ENCODE measurements around the gene SH3BP5.
A peak's percentile ranks its signal among the peaks of the same experiment; 100 is the strongest.

SH3BP5 gene

GRCh38 chr3:15295506-15295905, 36.9 kb downstream of the SH3BP5 start:
- H3K27me3 ChIP-seq (ENCODE audit: control insufficient read depth in 1 of 2, insufficient read depth in 2 of 2, low read length in 2 of 2): no peaks in the 10 kb centered on the region
- no peaks in the 10 kb centered on the region for H3K9me3 ChIP-seq (ENCODE audit: low read length)
- peak overlapping the region; percentile 3 for H3K27ac ChIP-seq (ENCODE audit: low read depth, low read length)
- H3K9ac ChIP-seq (ENCODE audit: low read length): no peak overlapping the region
- H3K4me3 ChIP-seq (ENCODE audit: low read depth in 1 of 2, low read length in 2 of 2): no peak overlapping the region
- peaks cover 28% of the 10 kb centered on the region for H3K4me1 ChIP-seq (ENCODE audit: insufficient read depth, low read length)
- H3K36me3 ChIP-seq (ENCODE audit: insufficient read depth, low read length): no peaks in the 10 kb centered on the region

GRCh38 chr3:15294929-15295328, 37.5 kb downstream of the SH3BP5 start:
- H3K27ac ChIP-seq (ENCODE audit: low read depth, low read length): peak overlapping the region; percentile 3
- H3K36me3 ChIP-seq (ENCODE audit: insufficient read depth, low read length): no peaks in the 10 kb centered on the region
- no peak overlapping the region for H3K9ac ChIP-seq (ENCODE audit: low read length)
- no peaks in the 10 kb centered on the region for H3K27me3 ChIP-seq (ENCODE audit: control insufficient read depth in 1 of 2, insufficient read depth in 2 of 2, low read length in 2 of 2)
- H3K4me3 ChIP-seq (ENCODE audit: low read depth in 1 of 2, low read length in 2 of 2): no peak overlapping the region
- no peaks in the 10 kb centered on the region for H3K9me3 ChIP-seq (ENCODE audit: low read length)
- peaks cover 26% of the 10 kb centered on the region for H3K4me1 ChIP-seq (ENCODE audit: insufficient read depth, low read length)

DNA sequence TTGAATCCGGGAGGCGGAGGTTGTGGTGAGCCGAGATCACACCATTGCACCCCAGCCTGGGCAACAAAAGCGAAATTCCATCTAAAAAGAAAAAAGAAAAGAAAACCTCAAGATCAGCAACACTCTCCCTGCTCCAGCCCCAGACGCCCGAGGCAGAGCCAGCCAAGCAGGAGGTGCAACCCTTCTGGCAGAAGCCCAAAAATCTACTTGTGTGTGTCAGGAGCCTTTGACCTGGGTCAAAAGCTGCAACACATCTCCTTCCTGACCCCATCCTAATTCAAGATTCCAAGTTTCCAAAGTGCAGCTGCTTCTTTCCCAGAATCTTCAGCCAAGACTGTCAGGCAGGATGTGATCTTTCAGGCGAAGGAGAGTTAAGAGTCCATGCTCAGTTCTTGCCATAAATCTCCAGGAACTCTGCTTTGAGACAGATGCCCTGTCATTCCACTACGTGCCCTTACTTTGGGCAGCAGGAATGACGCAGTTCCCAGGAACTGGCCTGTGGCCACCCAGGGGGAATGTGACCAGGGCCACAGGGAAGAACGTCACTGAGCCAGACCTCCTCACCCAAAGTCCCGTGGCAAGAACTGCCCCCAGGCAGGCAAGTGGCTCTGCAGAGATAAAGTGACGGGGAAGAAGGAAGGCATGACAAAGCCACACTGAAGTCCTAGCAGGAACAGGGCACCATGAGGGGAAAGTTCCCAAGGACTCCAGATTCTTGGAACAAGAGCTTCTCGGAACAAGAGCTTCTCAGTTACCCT, 39.4 kb downstream of the SH3BP5 start:
- peak overlapping the region; percentile 24 for H3K27ac ChIP-seq (ENCODE audit: low read depth, low read length)

DNA sequence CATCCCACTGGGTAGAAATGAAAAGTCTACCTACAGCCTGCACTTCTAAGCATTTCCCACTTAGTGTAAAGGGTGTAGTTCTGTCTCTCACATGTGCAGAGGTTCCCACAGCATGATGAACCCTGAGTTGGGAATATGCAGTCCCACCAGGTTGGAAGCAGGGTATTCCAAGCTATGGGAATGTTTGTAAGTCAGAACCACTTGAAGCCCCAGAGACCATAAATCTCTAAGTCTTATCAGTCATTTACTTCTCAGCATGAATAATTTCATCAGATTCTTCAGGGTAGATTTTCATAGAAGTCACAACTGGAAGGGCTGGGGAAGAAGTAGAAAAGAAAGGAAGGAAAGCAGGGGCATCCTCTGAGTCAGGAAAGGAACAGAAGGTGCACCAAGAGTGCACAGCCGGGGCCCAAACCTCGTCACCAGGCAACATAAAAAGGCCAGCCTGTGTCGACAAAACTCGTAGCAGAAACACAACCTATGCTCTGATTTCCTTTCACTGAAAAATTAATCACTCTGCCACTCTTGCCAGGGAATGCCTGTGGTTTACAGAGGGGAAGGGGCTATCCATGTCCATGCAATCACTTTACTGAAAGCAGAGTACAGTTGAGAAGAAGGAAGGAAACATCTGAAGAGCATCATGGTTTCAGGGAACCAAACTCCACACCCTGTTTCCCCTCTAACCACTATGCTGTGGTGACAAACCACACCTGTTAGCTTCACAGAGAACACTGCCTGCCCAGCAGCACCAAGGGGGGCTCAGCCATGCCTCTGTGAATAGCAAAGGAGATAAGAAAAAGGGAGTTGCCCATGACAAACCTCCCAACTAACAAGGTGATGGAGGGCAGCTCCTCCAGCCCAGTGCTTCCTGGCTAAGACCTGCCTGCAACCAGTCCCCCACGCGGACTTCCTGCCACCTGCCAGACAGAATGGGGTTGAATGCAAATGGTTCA, 40.5 kb downstream of the SH3BP5 start:
- peaks cover 22% of the 10 kb centered on the region for H3K4me1 ChIP-seq (ENCODE audit: insufficient read depth, low read length)
- H3K27ac ChIP-seq (ENCODE audit: low read depth, low read length): peak overlapping the region; percentile 2
- no peak overlapping the region for H3K4me3 ChIP-seq (ENCODE audit: low read depth in 1 of 2, low read length in 2 of 2)
- no peaks in the 10 kb centered on the region for H3K9me3 ChIP-seq (ENCODE audit: low read length)
- no peaks in the 10 kb centered on the region for H3K27me3 ChIP-seq (ENCODE audit: control insufficient read depth in 1 of 2, insufficient read depth in 2 of 2, low read length in 2 of 2)
- H3K9ac ChIP-seq (ENCODE audit: low read length): no peak overlapping the region
- no peaks in the 10 kb centered on the region for H3K36me3 ChIP-seq (ENCODE audit: insufficient read depth, low read length)

More for the DNA sequence above, 39.4 kb downstream of the SH3BP5 start:
- Histone ChIP-seq H3K9ac (ENCODE audit: low read length) (no peak overlapping the region), H3K27me3 (ENCODE audit: control insufficient read depth in 1 of 2, insufficient read depth in 2 of 2, low read length in 2 of 2) (no peaks in the 10 kb centered on the region), H3K4me1 (ENCODE audit: insufficient read depth, low read length) (peaks cover 16% of the 10 kb centered on the region), H3K9me3 (ENCODE audit: low read length) (no peaks in the 10 kb centered on the region), H3K4me3 (ENCODE audit: low read depth in 1 of 2, low read length in 2 of 2) (no peak overlapping the region), H3K36me3 (ENCODE audit: insufficient read depth, low read length) (no peaks in the 10 kb centered on the region)

GRCh38 chr3:15290736-15291135, 41.6 kb downstream of the SH3BP5 start:
- Histone ChIP-seq H3K4me1 (ENCODE audit: insufficient read depth, low read length) (peaks cover 22% of the 10 kb centered on the region), H3K9ac (ENCODE audit: low read length) (no peak overlapping the region), H3K27me3 (ENCODE audit: control insufficient read depth in 1 of 2, insufficient read depth in 2 of 2, low read length in 2 of 2) (no peaks in the 10 kb centered on the region), H3K9me3 (ENCODE audit: low read length) (no peaks in the 10 kb centered on the region), H3K4me3 (ENCODE audit: low read depth in 1 of 2, low read length in 2 of 2) (no peak overlapping the region), H3K27ac (ENCODE audit: low read depth, low read length) (no peak overlapping the region), H3K36me3 (ENCODE audit: insufficient read depth, low read length) (no peaks in the 10 kb centered on the region)

- H3K27ac ChIP-seq (ENCODE audit: low read depth, low read length): no peak overlapping the region
- peaks cover 19% of the 10 kb centered on the region for H3K4me1 ChIP-seq (ENCODE audit: insufficient read depth, low read length)
Observed at GRCh38 chr3:15289661-15290060, 42.7 kb downstream of the SH3BP5 start.

DNA sequence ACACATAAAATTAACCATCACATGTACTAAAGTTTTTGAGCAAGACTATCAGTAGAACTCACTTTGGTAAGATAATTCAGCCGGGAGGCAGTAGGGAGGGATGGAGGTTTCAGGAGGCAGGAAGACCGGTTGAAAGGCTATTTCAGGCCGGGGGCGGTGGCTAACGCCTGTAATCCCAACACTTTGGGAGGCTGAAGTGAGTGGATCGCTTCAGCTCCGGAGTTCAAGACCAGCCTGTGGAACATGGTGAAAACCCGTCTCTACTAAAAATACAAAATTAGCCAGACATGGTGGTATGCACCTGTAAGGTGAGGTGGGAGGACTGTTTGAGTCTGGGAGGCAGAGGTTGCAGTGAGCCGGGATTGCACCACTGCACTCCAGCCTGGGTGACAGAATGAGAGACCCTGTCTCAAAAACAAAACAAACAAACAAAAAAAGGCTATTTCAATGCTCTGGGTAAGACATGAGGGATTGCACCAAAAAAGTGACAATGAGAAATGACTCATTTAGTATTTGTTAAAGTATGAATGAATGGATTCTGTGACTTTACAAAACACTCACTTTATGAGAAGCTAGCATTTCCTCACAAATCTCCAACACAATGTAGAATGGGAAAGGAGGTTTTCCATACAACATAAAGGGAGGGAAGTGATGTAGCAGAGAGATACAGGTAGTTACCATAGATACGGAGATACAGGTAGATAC, 43.9 kb downstream of the SH3BP5 start:
- peaks cover 17% of the 10 kb centered on the region for H3K4me1 ChIP-seq (ENCODE audit: insufficient read depth, low read length)

More at GRCh38 chr3:15289661-15290060, 42.7 kb downstream of the SH3BP5 start:
- no peak overlapping the region for H3K9ac ChIP-seq (ENCODE audit: low read length)
- H3K4me3 ChIP-seq (ENCODE audit: low read depth in 1 of 2, low read length in 2 of 2): no peak overlapping the region
- no peaks in the 10 kb centered on the region for H3K9me3 ChIP-seq (ENCODE audit: low read length)
- H3K27me3 ChIP-seq (ENCODE audit: control insufficient read depth in 1 of 2, insufficient read depth in 2 of 2, low read length in 2 of 2): no peaks in the 10 kb centered on the region
- H3K36me3 ChIP-seq (ENCODE audit: insufficient read depth, low read length): no peaks in the 10 kb centered on the region

GRCh38 chr3:15287565-15288330, 44.6 kb downstream of the SH3BP5 start:
- Histone ChIP-seq H3K9me3 (ENCODE audit: low read length) (no peaks in the 10 kb centered on the region), H3K36me3 (ENCODE audit: insufficient read depth, low read length) (no peaks in the 10 kb centered on the region), H3K9ac (ENCODE audit: low read length) (no peak overlapping the region), H3K27ac (ENCODE audit: low read depth, low read length) (peak overlapping the region; percentile 32), H3K4me1 (ENCODE audit: insufficient read depth, low read length) (peaks cover 14% of the 10 kb centered on the region), H3K27me3 (ENCODE audit: control insufficient read depth in 1 of 2, insufficient read depth in 2 of 2, low read length in 2 of 2) (no peaks in the 10 kb centered on the region), H3K4me3 (ENCODE audit: low read depth in 1 of 2, low read length in 2 of 2) (no peak overlapping the region)

More for the DNA sequence above, 43.9 kb downstream of the SH3BP5 start:
- no peaks in the 10 kb centered on the region for H3K36me3 ChIP-seq (ENCODE audit: insufficient read depth, low read length)
- no peaks in the 10 kb centered on the region for H3K27me3 ChIP-seq (ENCODE audit: control insufficient read depth in 1 of 2, insufficient read depth in 2 of 2, low read length in 2 of 2)
- H3K27ac ChIP-seq (ENCODE audit: low read depth, low read length): no peak overlapping the region
- H3K4me3 ChIP-seq (ENCODE audit: low read depth in 1 of 2, low read length in 2 of 2): no peak overlapping the region
- no peaks in the 10 kb centered on the region for H3K9me3 ChIP-seq (ENCODE audit: low read length)
- no peak overlapping the region for H3K9ac ChIP-seq (ENCODE audit: low read length)

- Histone ChIP-seq H3K9ac (ENCODE audit: low read length) (no peak overlapping the region), H3K4me1 (ENCODE audit: insufficient read depth, low read length) (peaks cover 7% of the 10 kb centered on the region), H3K9me3 (ENCODE audit: low read length) (no peaks in the 10 kb centered on the region), H3K27ac (ENCODE audit: low read depth, low read length) (no peak overlapping the region), H3K4me3 (ENCODE audit: low read depth in 1 of 2, low read length in 2 of 2) (no peak overlapping the region), H3K27me3 (ENCODE audit: control insufficient read depth in 1 of 2, insufficient read depth in 2 of 2, low read length in 2 of 2) (no peaks in the 10 kb centered on the region), H3K36me3 (ENCODE audit: insufficient read depth, low read length) (no peaks in the 10 kb centered on the region)
Observed at GRCh38 chr3:15286022-15286421, 46.4 kb downstream of the SH3BP5 start.

- Histone ChIP-seq H3K9ac (ENCODE audit: low read length) (no peak overlapping the region), H3K27me3 (ENCODE audit: control insufficient read depth in 1 of 2, insufficient read depth in 2 of 2, low read length in 2 of 2) (no peaks in the 10 kb centered on the region), H3K4me1 (ENCODE audit: insufficient read depth, low read length) (peaks cover 10% of the 10 kb centered on the region), H3K4me3 (ENCODE audit: low read depth in 1 of 2, low read length in 2 of 2) (no peak overlapping the region), H3K27ac (ENCODE audit: low read depth, low read length) (no peak overlapping the region), H3K9me3 (ENCODE audit: low read length) (no peaks in the 10 kb centered on the region), H3K36me3 (ENCODE audit: insufficient read depth, low read length) (no peaks in the 10 kb centered on the region)
Observed at GRCh38 chr3:15284121-15284889, 48.1 kb downstream of the SH3BP5 start.
